Neural cell (in vitro differentiated cells): ENCODE data around the gene SORCS1. TPM values are rescaled to one million over a fixed set of nuclear protein-coding genes. Genes with fewer than 3 reads are reported as not detected.

Experiments used
- H2AFZ ChIP-seq: fragments of 200-600, 300-800 bp; sonication (generic), shearing (Covaris generic); 2 replicates; pipeline ENCODE4 v1.6.0; 2014; ENCODE audit warnings: low read depth, mild to moderate bottlenecking, antibody characterized with exemption, low read length, moderate library complexity
- H3F3A ChIP-seq: fragments of 200-600 bp; shearing (Covaris generic); 2 replicates; pipeline ENCODE4 v1.6.1; 2016; ENCODE audit warnings: mild to moderate bottlenecking, moderate library complexity, mixed read lengths, antibody characterized with exemption, low read length; ENCODE audit not compliant: insufficient read depth, poor library complexity, severe bottlenecking
- H3K27ac ChIP-seq: fragments of 200-600, 300-800 bp; sonication (generic), shearing (Covaris generic); 2 replicates; pipeline ENCODE4 v1.5.1; 2014; ENCODE audit warnings: mild to moderate bottlenecking, low read length, moderate library complexity
- H3K27me3 ChIP-seq: fragments of 300-800, 200-600 bp; sonication (generic), shearing (Covaris generic); 2 replicates; pipeline ENCODE4 v1.6.0; 2014; ENCODE audit warnings: mild to moderate bottlenecking, low read depth, low read length, moderate library complexity; ENCODE audit not compliant: insufficient read depth
- H3K36me3 ChIP-seq: fragments of 300-800, 200-600 bp; sonication (generic), shearing (Covaris generic); 2 replicates; pipeline ENCODE4 v1.5.1; 2014; ENCODE audit warnings: mild to moderate bottlenecking, antibody characterized with exemption, low read length, moderate library complexity; ENCODE audit not compliant: insufficient read depth
- H3K4me2 ChIP-seq: fragments of 300-800, 200-600 bp; sonication (generic), shearing (Covaris generic); 2 replicates; pipeline ENCODE4 v1.6.0; 2014; ENCODE audit warnings: mild to moderate bottlenecking, low read length
- H3K4me3 ChIP-seq: fragments of 300-800, 200-600 bp; sonication (generic), shearing (Covaris generic); 2 replicates; pipeline ENCODE4 v1.5.1; 2014; ENCODE audit warnings: mild to moderate bottlenecking, low read length, moderate library complexity
- H3K79me2 ChIP-seq: fragments of 200-600 bp; shearing (Covaris generic); replicated peaks from 2 replicates; pipeline ENCODE4 v1.6.0; 2014; ENCODE audit warnings: mild to moderate bottlenecking, low read length, moderate library complexity; ENCODE audit not compliant: insufficient read depth
- H3K9ac ChIP-seq: fragments of 300-800, 200-600 bp; sonication (generic), shearing (Covaris generic); 2 replicates; pipeline ENCODE4 v1.6.1; 2016; ENCODE audit warnings: mild to moderate bottlenecking, low read length, mixed read lengths
- H3K9me2 ChIP-seq: fragments of 200-600 bp; shearing (Covaris generic); 2 replicates; pipeline ENCODE4 v1.6.1; 2016; ENCODE audit warnings: mild to moderate bottlenecking, low read length, mixed read lengths; ENCODE audit not compliant: insufficient read depth
- H3K9me3 ChIP-seq: fragments of 200-600, 300-800 bp; sonication (generic), shearing (Covaris generic); 2 replicates; pipeline ENCODE4 v1.6.1; 2016; ENCODE audit warnings: mild to moderate bottlenecking, mixed run types, low read length, moderate library complexity, mixed read lengths
- H4K20me1 ChIP-seq: fragments of 200-600 bp; shearing (Covaris generic); 2 replicates; pipeline ENCODE4 v1.6.1; 2016; ENCODE audit warnings: mild to moderate bottlenecking, mixed run types; ENCODE audit not compliant: insufficient read depth
- EP300 ChIP-seq: fragments of 450-650 bp; conservative IDR thresholded peaks from 2 replicates; pipeline ENCODE4 v1.6.1; 2014; ENCODE audit warnings: antibody characterized with exemption, mild to moderate bottlenecking, moderate library complexity; ENCODE audit not compliant: poor library complexity, severe bottlenecking
- EZH2 ChIP-seq: fragments of 200-600, 300-800 bp; shearing (Covaris generic), sonication (generic); IDR thresholded peaks from 2 replicates; pipeline ENCODE4 v1.6.1; 2014; ENCODE audit warnings: antibody characterized with exemption, low read length, borderline replicate concordance, mild to moderate bottlenecking; ENCODE audit not compliant: insufficient read depth, poor library complexity, severe bottlenecking
- MXI1 ChIP-seq: fragments of 450-650 bp; conservative IDR thresholded peaks from 2 replicates; pipeline ENCODE4 v1.6.1; 2014; ENCODE audit warnings: antibody characterized with exemption, mild to moderate bottlenecking; ENCODE audit not compliant: poor library complexity, severe bottlenecking
- POLR2AphosphoS5 ChIP-seq: IDR thresholded peaks from 2 replicates; pipeline ENCODE4 v1.6.1; 2012
- RAD21 ChIP-seq: fragments of 450-650 bp; conservative IDR thresholded peaks from 2 replicates; pipeline ENCODE4 v1.6.1; 2014; ENCODE audit warnings: antibody characterized with exemption, mild to moderate bottlenecking, moderate library complexity
- SMC3 ChIP-seq: fragments of 450-650 bp; conservative IDR thresholded peaks from 2 replicates; pipeline ENCODE4 v1.6.1; 2014; ENCODE audit warnings: antibody characterized with exemption, mild to moderate bottlenecking, moderate library complexity; ENCODE audit not compliant: poor library complexity
- TAF1 ChIP-seq: IDR thresholded peaks from 2 replicates; pipeline ENCODE4 v1.6.1; 2012; ENCODE audit warnings: low read depth
- polyA plus RNA-seq: library from polyadenylated mRNA; depleted of rRNA; stranded (reverse); fragments of >200 nt; gene quantifications from 2 replicates; pipeline ENCODE4 v1.2.3, GENCODE V29; 2014
- TF ChIP-seq, protein P1 (sequence below): IDR thresholded peaks from 2 replicates; pipeline ENCODE4 v1.6.1; 2012; ENCODE audit warnings: borderline replicate concordance
- TF ChIP-seq, protein P2 (sequence below): fragments of 450-650 bp; IDR thresholded peaks from 2 replicates; pipeline ENCODE4 v1.5.1; 2014; ENCODE audit warnings: antibody characterized with exemption, mild to moderate bottlenecking, moderate library complexity; ENCODE audit not compliant: poor library complexity, severe bottlenecking

Gene SORCS1
- polyA plus RNA-seq, 1 donor from 2014 or later: 27.0 TPM

DNA sequence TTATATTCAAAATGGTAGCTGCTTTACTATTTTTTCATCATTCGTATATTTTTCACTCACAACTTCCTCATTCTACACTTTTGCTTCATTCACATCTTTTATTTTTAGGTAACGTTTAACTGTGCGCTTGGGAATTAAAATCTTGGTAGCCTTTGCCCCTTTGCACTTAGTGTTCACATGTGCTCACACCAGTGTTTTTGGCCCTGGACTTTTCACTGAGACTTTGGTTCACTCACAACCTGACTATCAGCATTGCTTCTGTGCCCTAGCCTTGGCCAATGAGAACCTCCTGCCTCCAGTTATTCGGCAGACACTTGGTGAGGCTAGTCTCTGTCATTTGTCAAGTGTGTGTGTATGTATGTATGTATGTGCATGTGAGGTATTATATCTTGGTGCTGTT, 596.9 kb downstream of the SORCS1 start:
- no peaks in the 10 kb centered on the region for H3K27me3 ChIP-seq
- H3K9me2 ChIP-seq: no peaks in the 10 kb centered on the region
- H3K9me3 ChIP-seq: no peaks in the 10 kb centered on the region
- no peak overlapping the region for H3K4me3 ChIP-seq
- no peak overlapping the region for H3K9ac ChIP-seq
- H3K4me2 ChIP-seq: no peak overlapping the region
- H2AFZ ChIP-seq: no peak overlapping the region
- H3F3A ChIP-seq: no peaks in the 10 kb centered on the region
- TF ChIP-seq EP300 (no peak), RAD21 (no peak), MXI1 (no peak), TAF1 (no peak), SMC3 (no peak), POLR2AphosphoS5 (no peak)
- TF ChIP-seq, protein P1, sequence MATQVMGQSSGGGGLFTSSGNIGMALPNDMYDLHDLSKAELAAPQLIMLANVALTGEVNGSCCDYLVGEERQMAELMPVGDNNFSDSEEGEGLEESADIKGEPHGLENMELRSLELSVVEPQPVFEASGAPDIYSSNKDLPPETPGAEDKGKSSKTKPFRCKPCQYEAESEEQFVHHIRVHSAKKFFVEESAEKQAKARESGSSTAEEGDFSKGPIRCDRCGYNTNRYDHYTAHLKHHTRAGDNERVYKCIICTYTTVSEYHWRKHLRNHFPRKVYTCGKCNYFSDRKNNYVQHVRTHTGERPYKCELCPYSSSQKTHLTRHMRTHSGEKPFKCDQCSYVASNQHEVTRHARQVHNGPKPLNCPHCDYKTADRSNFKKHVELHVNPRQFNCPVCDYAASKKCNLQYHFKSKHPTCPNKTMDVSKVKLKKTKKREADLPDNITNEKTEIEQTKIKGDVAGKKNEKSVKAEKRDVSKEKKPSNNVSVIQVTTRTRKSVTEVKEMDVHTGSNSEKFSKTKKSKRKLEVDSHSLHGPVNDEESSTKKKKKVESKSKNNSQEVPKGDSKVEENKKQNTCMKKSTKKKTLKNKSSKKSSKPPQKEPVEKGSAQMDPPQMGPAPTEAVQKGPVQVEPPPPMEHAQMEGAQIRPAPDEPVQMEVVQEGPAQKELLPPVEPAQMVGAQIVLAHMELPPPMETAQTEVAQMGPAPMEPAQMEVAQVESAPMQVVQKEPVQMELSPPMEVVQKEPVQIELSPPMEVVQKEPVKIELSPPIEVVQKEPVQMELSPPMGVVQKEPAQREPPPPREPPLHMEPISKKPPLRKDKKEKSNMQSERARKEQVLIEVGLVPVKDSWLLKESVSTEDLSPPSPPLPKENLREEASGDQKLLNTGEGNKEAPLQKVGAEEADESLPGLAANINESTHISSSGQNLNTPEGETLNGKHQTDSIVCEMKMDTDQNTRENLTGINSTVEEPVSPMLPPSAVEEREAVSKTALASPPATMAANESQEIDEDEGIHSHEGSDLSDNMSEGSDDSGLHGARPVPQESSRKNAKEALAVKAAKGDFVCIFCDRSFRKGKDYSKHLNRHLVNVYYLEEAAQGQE: no peak
- no peaks in the 10 kb centered on the region for H3K79me2 ChIP-seq
- no peak overlapping the region for H3K27ac ChIP-seq
- no peaks in the 10 kb centered on the region for H3K36me3 ChIP-seq
- no peaks in the 10 kb centered on the region for H4K20me1 ChIP-seq

DNA sequence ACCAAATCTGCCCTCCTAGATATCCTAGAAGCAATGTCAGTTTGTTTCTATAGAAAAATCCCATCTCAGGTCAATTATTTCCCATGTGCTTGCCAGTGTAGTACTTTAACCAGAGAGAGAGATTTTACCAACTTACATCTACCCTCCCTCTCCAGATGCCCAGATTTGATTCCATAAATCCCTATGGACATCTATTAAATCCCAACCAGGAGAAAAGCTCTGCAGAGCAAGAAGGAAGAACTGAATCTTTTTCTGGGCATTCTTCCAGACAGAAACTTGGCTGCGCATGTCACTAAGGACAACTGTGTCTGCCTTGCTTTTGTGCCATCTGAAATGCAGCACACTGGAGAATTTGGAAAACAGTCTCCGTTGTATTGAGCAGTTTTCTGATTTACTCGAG, 597.6 kb downstream of the SORCS1 start:
- H3K9me3 ChIP-seq: no peaks in the 10 kb centered on the region
- H3K4me2 ChIP-seq: no peak overlapping the region
- TF ChIP-seq TAF1 (no peak), EZH2 (no peak), RAD21 (no peak), MXI1 (no peak), POLR2AphosphoS5 (no peak), EP300 (no peak), SMC3 (no peak)
- TF ChIP-seq, protein P2, sequence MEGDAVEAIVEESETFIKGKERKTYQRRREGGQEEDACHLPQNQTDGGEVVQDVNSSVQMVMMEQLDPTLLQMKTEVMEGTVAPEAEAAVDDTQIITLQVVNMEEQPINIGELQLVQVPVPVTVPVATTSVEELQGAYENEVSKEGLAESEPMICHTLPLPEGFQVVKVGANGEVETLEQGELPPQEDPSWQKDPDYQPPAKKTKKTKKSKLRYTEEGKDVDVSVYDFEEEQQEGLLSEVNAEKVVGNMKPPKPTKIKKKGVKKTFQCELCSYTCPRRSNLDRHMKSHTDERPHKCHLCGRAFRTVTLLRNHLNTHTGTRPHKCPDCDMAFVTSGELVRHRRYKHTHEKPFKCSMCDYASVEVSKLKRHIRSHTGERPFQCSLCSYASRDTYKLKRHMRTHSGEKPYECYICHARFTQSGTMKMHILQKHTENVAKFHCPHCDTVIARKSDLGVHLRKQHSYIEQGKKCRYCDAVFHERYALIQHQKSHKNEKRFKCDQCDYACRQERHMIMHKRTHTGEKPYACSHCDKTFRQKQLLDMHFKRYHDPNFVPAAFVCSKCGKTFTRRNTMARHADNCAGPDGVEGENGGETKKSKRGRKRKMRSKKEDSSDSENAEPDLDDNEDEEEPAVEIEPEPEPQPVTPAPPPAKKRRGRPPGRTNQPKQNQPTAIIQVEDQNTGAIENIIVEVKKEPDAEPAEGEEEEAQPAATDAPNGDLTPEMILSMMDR: no peak
- TF ChIP-seq, protein P1: no peak
- no peak overlapping the region for H3K27ac ChIP-seq
- H3K79me2 ChIP-seq: no peaks in the 10 kb centered on the region
- no peaks in the 10 kb centered on the region for H3K27me3 ChIP-seq
- H3K9me2 ChIP-seq: no peaks in the 10 kb centered on the region
- no peak overlapping the region for H3K9ac ChIP-seq
- H2AFZ ChIP-seq: no peak overlapping the region
- H3K36me3 ChIP-seq: no peaks in the 10 kb centered on the region
- no peaks in the 10 kb centered on the region for H4K20me1 ChIP-seq
- no peaks in the 10 kb centered on the region for H3F3A ChIP-seq
- H3K4me3 ChIP-seq: no peak overlapping the region
